Measurements from ENCODE around the gene BARX2. TPM values are rescaled to one million over a fixed set of nuclear protein-coding genes. Genes with fewer than 3 reads are reported as not detected.

Gene BARX2
- total RNA-seq, 1 donor from 2014 or later: 0.16 TPM

- DNase-seq: no peak
These were observed 1.3 kb upstream of the BARX2 start for GRCh38 chr11:129374081-129374992.

GRCh38 chr11:129374993-129375750 lies 476 bp upstream of the BARX2 start:
- DNase-seq: no peak

GRCh38 chr11:129376658-129377341 lies 1.2 kb downstream of the BARX2 start:
- no peak for DNase-seq

- no peak for DNase-seq
These were observed 2.1 kb downstream of the BARX2 start for GRCh38 chr11:129377739-129378138.

GRCh38 chr11:129380413-129380812 lies 4.8 kb downstream of the BARX2 start:
- DNase-seq: no peak

GRCh38 chr11:129382583-129382982 lies 6.9 kb downstream of the BARX2 start:
- DNase-seq: no peak

- no peak for DNase-seq
These were observed 7.4 kb downstream of the BARX2 start for GRCh38 chr11:129383060-129383459.

- no peak for DNase-seq
These were observed 7.9 kb downstream of the BARX2 start for GRCh38 chr11:129383502-129383901.

GRCh38 chr11:129384415-129384814 lies 8.8 kb downstream of the BARX2 start:
- no peak for DNase-seq

- no peak for DNase-seq
These were observed 10.2 kb downstream of the BARX2 start for GRCh38 chr11:129385801-129386200.

GRCh38 chr11:129386795-129387397 lies 11.2 kb downstream of the BARX2 start:
- DNase-seq: no peak

- no peak for DNase-seq
These were observed 11.8 kb downstream of the BARX2 start for GRCh38 chr11:129387434-129387833.

- DNase-seq: no peak
These were observed 13.2 kb downstream of the BARX2 start for GRCh38 chr11:129388824-129389223.

GRCh38 chr11:129390303-129390821 lies 14.7 kb downstream of the BARX2 start:
- DNase-seq: no peak

GRCh38 chr11:129391360-129391759 lies 15.7 kb downstream of the BARX2 start:
- DNase-seq: no peak

- no peak for DNase-seq
These were observed 16.2 kb downstream of the BARX2 start for GRCh38 chr11:129391821-129392220.

GRCh38 chr11:129392995-129393394 lies 17.3 kb downstream of the BARX2 start:
- no peak for DNase-seq

- DNase-seq: no peak
These were observed 19.1 kb downstream of the BARX2 start for GRCh38 chr11:129394709-129395108.

- no peak for DNase-seq
These were observed 19.8 kb downstream of the BARX2 start for GRCh38 chr11:129395432-129395831.

- no peak for DNase-seq
These were observed 20.2 kb downstream of the BARX2 start for GRCh38 chr11:129395883-129396282.

GRCh38 chr11:129396454-129396853 lies 20.8 kb downstream of the BARX2 start:
- DNase-seq: no peak

All from occipital lobe (tissue), 2 donors.